Measurements from ENCODE around the gene IL17B.

The IL17B gene

GRCh38 chr5:149414405-149415065 is 35.4 kb upstream of the IL17B start:
- DNase-seq = no peak

- DNase-seq = no peak
Measured at GRCh38 chr5:149413477-149414210, 34.6 kb upstream of the IL17B start.

DNA sequence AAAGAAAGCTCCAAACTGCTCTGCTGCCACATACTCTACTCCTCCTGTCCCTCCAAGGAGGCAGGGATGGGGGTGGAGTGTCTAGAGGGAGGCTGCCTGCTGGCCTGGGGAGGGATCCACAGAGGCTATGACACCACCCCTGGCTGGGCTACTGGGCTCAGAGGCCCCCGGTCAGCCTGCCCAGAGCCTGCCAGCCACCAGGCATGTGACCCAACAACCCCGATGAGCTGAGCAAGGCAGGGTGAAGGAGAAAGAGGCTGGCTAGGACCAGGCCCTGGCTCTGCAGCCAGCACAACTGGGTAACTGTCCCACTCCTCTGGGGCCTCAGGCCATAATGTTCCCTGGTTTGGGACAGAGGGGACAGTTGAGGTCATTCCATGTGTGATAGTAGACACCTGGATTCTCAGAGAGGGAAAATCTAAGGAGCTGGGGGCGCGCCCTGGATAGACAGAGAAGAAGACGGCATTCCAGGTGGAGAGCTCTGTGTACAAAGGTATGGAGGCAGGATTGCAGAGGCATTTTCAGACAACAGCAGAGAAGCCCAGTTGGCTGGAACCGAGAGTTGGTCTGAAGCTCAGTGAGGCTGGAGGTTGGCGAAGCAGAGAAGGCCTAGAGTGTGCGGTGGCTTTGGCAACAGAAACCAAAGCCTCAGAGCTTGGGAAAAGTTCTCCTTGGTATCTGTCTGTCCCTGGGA is 33.8 kb upstream of the IL17B start:
- DNase-seq = no peak

DNA sequence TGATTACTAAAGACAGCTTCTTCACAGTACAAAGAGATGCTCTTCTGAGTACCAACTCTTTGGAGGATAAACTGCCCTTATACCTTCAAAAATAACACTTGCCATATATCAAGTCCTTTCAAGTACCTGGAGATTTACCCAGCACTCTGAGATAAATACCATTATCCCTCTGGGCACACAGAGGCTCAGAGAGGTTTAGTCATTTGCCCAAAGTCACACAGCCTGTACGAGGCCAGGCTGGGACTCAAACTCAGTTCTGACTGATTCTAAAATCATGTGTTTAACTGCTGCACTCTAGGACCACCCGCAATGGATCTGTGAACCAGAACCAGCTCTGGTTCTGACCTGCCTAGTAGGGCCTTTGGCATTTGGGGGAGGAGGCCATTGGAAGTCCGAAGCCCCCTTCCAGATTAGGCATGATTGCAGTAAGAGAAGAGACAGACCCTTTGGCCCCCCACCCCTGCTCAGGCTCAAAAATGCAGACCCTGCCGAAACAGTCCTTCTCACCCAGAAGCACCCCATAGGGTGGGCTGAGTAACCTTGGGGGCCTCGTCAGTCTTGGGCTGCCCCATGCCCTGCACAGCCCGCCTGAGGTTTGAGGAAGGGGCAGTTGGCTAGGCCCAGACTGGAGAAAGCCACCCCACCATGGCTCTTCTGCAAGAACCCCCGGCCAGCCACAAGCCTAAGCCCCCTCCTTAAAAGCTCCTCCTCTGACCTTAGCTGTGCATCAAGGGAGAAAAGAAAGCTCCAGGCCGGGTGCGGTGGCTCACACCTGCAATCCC is 32.8 kb upstream of the IL17B start:
- no peak for DNase-seq

GRCh38 chr5:149410721-149411432 is 31.8 kb upstream of the IL17B start:
- no peak for DNase-seq

GRCh38 chr5:149410071-149410470 is 31.0 kb upstream of the IL17B start:
- DNase-seq = no peak

DNA sequence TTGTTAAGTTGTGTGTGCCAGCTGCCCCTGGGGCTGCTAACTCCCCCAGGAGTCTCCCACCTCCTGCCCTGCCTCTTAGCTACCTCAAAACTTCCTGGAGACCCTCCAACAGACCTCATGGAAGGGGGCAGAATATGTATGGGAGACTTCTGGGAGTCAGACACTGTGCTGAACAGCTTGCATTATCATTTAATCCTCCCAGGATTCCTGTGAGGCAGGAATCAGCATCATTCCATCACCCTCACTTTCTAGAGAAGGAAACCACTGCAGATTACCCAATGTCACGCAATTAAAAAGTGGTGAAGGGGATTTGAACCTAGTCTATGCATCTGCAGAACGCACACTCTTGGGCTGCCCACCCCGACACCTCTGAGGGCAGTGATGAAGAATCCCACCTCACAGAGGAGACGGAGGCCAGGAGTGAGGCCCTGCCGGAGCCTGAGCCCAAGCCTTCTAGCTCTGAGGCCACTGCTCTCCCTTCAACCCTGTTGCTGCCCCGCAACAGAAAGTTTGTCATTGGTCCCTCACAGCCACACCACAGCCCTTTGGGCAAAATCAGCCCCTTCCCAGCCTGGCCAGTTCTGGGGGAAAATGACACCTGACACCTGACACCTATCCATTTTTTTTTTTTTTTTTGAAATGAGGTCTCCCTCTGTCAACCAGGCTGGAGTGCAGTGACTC is 30.3 kb upstream of the IL17B start:
- no peak for DNase-seq

GRCh38 chr5:149408252-149409099 is 29.4 kb upstream of the IL17B start:
- DNase-seq = no peak

GRCh38 chr5:149407323-149408251 is 28.5 kb upstream of the IL17B start:
- no peak for DNase-seq

DNA sequence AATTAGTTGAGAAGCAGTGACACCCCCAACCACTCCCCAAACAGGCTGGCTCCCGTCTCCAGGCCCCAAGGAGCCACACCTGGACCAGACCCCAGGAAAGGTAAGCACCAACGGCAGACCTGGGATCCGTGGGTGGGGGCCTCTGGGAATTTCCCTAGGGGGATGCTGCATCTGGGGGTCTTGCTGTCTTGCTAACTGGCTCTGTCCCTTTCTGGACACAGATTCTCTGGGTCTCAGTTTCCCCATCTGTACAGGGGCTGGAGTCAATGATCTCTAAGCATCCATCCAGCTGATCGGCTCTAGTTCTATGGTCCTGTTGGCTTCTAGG is 27.9 kb upstream of the IL17B start:
- DNase-seq = no peak

DNA sequence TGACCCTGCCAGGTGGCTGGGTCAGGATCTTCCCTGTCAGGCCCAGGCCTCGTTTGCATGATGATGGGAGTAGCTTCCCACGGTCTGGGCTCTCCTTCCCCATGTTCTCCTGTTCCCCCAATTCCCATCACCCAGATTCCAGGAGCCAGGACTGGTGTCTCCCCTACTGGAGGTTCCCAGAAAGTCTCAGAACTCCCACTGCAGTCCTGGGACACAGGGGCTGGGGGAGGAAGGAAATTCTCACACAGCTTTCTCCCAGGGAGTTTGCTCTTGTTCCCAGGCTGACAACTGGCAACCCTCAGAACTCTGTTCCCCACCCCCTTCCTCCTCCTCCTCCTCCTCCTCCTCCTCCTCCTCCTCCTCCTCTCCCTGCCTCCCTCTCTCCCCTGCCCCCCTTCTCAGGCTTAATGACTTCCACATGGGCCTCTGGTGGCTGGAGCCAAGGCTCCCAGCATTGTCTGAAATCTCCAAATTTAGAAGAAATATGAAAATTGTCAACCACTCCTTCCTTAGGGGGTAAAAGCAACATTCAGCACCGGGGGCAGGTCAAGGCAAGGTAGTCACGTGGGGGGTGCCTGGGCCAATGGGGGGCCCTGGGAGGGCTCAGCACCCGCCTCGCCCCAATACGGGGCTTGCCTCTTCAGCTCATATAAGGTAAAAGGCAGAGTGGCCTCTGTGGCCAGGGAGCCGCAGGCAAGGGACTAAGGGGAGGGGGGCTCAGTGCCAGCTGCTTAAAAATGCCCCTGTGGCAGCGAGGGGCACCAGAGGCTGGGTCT is 27.3 kb upstream of the IL17B start:
- no peak for DNase-seq

DNA sequence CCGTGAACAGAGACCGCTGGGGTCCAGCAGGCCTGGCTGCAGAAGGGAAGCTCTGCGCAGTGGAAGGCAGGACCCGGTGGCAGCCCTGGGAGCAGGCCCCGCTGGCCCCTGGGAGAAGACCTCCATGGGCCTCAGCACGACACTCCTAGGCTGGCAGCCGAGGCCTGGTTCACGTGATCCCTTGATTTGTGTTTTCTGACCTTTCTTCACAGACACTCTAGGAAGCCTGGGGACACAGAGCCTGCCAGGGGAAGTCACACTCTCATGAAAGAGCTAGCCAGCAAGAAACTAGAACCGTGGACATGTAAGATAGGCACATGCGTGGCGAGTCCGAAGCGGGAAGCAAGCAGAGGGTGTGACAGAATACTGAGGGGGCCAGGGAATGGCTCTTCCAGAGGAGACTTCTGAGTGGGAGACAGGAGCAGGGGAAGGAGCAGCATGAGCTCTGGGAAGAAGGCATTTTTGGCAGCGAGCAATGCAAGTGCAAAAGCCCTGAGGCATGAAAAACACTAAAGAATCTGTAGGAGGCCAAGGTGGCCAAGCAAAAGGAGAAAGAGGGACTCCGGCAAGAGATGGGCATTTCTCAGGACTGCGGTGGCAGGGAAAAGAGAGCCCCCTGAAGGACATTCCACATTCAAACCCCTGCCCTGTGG is 26.6 kb upstream of the IL17B start:
- DNase-seq = no peak

- DNase-seq = no peak
Measured at GRCh38 chr5:149404746-149405549, 25.9 kb upstream of the IL17B start.

- no peak for DNase-seq
Measured at GRCh38 chr5:149403923-149404745, 25.0 kb upstream of the IL17B start.

- no peak for DNase-seq
Measured at GRCh38 chr5:149402291-149402690, 23.2 kb upstream of the IL17B start.

DNA sequence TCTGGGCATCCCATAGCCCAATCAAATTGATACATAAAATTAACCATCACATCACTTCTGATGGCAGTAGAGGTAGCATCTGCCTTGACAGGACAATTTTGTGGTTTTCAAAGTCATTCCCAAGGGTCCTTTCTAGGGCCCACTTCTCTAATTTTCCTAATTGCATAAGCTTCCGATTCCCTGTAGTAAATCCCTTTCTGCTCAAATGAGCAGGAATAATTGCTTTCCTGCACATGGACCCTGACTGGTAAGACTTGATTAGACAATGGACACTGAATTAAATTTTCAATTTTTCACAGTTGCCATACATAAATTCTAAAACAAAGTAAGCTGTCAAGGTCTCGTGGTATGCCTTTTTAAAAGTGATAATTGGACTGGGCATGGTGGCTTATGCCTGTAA is 22.0 kb upstream of the IL17B start:
- no peak for DNase-seq

- no peak for DNase-seq
Measured at GRCh38 chr5:149400304-149400703, 21.2 kb upstream of the IL17B start.
